ENCODE results near the gene STK10. TPM values are rescaled to one million over a fixed set of nuclear protein-coding genes. Genes with fewer than 3 reads are reported as not detected.

The STK10 gene
- total and polyA plus RNA-seq, 2 donors from 2014 or later, result 7.2 to 42.8 TPM

DNA sequence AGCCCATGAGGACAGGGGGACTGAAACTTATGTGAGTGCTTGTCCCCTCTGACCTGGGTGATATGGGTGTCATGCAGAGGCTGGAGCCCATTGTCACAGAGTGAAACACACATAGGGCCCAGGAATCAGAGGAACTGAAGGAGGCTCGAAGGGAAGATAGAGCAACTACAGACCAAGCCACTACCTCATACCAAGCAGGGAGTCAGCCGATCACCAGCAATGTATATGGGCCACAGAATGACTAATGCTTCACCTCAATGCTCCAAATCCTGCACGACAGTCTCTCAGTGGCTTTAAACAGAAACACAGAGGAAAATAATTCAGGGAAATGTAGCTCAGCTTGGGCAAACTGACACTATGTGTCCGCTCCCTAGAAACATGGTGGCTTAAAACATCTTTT, 172.7 kb downstream of the STK10 start:
- Histone ChIP-seq H3K27me3 (ENCODE audit: control insufficient read depth, insufficient read depth, low read length) (no peaks in the 10 kb centered on the region), H3K36me3 (ENCODE audit: control insufficient read depth in 2 of 3, insufficient read depth in 3 of 3, low read length in 3 of 3) (no peaks in the 10 kb centered on the region), H3K4me1 (ENCODE audit: control insufficient read depth in 2 of 3, insufficient read depth in 2 of 3, low read depth in 1 of 3, low read length in 3 of 3) (no peaks in the 10 kb centered on the region), H3K27ac (ENCODE audit: low read depth in 2 of 2, low read length in 2 of 2) (no peak overlapping the region), H3K9ac (ENCODE audit: low read length in 3 of 3) (no peak overlapping the region), H3K4me3 (ENCODE audit: low read length in 3 of 3) (no peak overlapping the region), H3K9me3 (ENCODE audit: control insufficient read depth in 2 of 3, insufficient read depth in 1 of 3, low read length in 3 of 3) (no peaks in the 10 kb centered on the region)
- DNase-seq (no peak), FAIRE-seq (no peak)
- intact Hi-C loops (cut with DNase I), result no loop called here
- TF ChIP-seq, protein P1, sequence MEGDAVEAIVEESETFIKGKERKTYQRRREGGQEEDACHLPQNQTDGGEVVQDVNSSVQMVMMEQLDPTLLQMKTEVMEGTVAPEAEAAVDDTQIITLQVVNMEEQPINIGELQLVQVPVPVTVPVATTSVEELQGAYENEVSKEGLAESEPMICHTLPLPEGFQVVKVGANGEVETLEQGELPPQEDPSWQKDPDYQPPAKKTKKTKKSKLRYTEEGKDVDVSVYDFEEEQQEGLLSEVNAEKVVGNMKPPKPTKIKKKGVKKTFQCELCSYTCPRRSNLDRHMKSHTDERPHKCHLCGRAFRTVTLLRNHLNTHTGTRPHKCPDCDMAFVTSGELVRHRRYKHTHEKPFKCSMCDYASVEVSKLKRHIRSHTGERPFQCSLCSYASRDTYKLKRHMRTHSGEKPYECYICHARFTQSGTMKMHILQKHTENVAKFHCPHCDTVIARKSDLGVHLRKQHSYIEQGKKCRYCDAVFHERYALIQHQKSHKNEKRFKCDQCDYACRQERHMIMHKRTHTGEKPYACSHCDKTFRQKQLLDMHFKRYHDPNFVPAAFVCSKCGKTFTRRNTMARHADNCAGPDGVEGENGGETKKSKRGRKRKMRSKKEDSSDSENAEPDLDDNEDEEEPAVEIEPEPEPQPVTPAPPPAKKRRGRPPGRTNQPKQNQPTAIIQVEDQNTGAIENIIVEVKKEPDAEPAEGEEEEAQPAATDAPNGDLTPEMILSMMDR (IDR thresholded peaks at IDR 0.05; ENCODE audit: borderline replicate concordance, extremely low read depth, insufficient read depth), result no peak

DNA sequence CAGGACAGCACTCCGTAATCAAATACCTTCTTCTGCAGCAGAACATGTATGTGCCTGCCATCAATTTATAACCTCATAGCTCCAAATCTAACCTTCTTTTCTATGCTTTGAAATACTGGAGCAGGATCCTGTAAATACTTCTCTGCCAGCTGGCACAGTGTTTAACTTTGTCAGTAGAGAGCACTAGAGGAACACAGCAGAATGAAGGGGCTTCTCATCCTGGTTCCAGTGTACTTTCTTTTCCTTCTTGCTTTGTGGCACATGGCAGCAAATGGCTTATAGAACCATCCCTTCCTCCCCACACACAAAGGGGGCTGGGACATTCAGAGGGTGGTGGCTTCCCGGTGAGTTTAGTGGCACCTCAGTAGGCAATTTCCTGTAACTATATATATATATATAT, 177.7 kb downstream of the STK10 start:
- FAIRE-seq (no peak), DNase-seq (peak in 2 of 5 donors; percentile 33 to 67)
- Histone ChIP-seq H3K9me3 (ENCODE audit: control insufficient read depth in 2 of 3, insufficient read depth in 1 of 3, low read length in 3 of 3) (no peaks in the 10 kb centered on the region), H3K27me3 (ENCODE audit: control insufficient read depth, insufficient read depth, low read length) (no peaks in the 10 kb centered on the region), H3K9ac (ENCODE audit: low read length in 3 of 3) (no peak overlapping the region), H3K4me1 (ENCODE audit: control insufficient read depth in 2 of 3, insufficient read depth in 2 of 3, low read depth in 1 of 3, low read length in 3 of 3) (peaks cover 0 to 11% (median 8%) of the 10 kb centered on the region in 3 donors), H3K4me3 (ENCODE audit: low read length in 3 of 3) (no peak overlapping the region), H3K36me3 (ENCODE audit: control insufficient read depth in 2 of 3, insufficient read depth in 3 of 3, low read length in 3 of 3) (no peaks in the 10 kb centered on the region), H3K27ac (ENCODE audit: low read depth in 2 of 2, low read length in 2 of 2) (no peak overlapping the region)
- intact Hi-C loops (cut with DNase I), result no loop called here
- TF ChIP-seq, protein P1 (IDR thresholded peaks at IDR 0.05; ENCODE audit: borderline replicate concordance, extremely low read depth, insufficient read depth), result no peak

DNA sequence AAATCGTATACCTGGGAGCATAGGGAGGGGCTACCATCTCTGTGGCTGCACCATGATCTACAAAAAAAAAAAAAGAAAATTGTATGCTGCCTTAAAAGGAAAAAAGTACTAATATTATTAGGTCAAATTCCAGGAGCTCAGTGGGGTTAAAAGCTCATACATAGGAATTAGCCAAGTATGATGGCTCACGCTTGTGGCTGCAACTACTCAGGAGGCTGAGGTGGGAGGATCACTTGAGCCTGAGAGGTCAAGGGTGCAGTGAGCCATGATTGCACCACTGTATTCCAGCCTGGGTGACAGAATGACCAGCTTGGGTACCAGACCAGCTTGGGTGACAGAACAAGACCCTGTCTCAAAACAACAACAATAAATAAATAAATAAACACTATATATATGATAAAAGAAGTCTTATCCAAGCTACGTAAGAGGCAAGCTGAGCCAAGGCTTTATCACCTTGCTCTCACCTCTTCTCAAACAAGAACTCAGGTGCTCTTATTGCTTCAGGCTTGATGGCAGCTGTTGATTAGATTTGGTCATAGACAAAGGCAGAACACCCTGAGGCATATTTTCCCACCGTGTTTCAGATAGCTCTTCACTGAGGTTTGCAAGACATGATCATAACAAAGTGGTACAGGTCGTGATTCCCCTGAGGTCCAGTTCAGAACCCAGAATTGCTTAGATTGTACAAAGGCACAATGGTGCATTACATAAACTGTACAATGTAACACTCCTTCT, 178.3 kb downstream of the STK10 start:
- H3K9ac ChIP-seq (ENCODE audit: low read length in 3 of 3), result no peak overlapping the region
- intact Hi-C loops (cut with DNase I), result no loop called here

More for the DNA sequence above, 178.3 kb downstream of the STK10 start:
- no peaks in the 10 kb centered on the region for H3K27me3 ChIP-seq (ENCODE audit: control insufficient read depth, insufficient read depth, low read length)
- DNase-seq (no peak), FAIRE-seq (no peak)
- no peaks in the 10 kb centered on the region for H3K9me3 ChIP-seq (ENCODE audit: control insufficient read depth in 2 of 3, insufficient read depth in 1 of 3, low read length in 3 of 3)
- TF ChIP-seq, protein P1 (IDR thresholded peaks at IDR 0.05; ENCODE audit: borderline replicate concordance, extremely low read depth, insufficient read depth), result no peak
- no peaks in the 10 kb centered on the region for H3K36me3 ChIP-seq (ENCODE audit: control insufficient read depth in 2 of 3, insufficient read depth in 3 of 3, low read length in 3 of 3)
- peaks cover 4 to 17% (median 12%) of the 10 kb centered on the region in 3 donors for H3K4me1 ChIP-seq (ENCODE audit: control insufficient read depth in 2 of 3, insufficient read depth in 2 of 3, low read depth in 1 of 3, low read length in 3 of 3)
- no peak overlapping the region for H3K27ac ChIP-seq (ENCODE audit: low read depth in 2 of 2, low read length in 2 of 2)
- H3K4me3 ChIP-seq (ENCODE audit: low read length in 3 of 3), result no peak overlapping the region
